OCI-LY7 (cell line): ENCODE data around the gene FBXL3.

Experiments
- EZH2phosphoT487 ChIP-seq: fragments of 200-600 bp; sonication (generic); IDR thresholded peaks from 2 replicates; pipeline ENCODE4 v1.6.1; 2018; ENCODE audit warnings: low read depth, borderline replicate concordance, mild to moderate bottlenecking, mixed run types, antibody characterized with exemption, low read length, moderate library complexity, mixed read lengths
- TF ChIP-seq, protein P1 (sequence below): fragments of 200-600 bp; sonication (generic); conservative IDR thresholded peaks from 2 replicates; pipeline ENCODE4 v1.5.1; 2014; ENCODE audit warnings: mild to moderate bottlenecking, antibody characterized with exemption, low read length, moderate library complexity, mixed read lengths

DNA sequence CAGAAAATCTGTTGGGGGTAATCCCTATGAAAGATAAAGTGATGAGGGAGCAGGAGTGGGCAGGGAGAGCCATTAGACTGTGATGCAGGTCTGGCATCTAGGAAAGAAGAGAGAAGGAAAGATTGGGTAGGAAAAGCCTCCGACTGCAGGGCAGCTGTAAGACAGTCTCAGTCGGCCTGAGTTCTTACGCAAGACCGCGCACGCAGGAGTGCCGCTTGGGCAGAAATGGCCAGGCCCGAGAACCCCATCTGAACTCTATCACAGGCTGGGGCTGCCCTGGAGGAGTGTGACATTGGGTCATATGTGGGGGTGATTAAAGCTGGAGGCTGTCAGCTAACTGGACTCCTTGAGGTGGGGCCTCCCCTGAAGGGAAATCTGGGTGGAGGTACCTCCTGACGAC lies 13.9 kb upstream of the FBXL3 start:
- no peak for TF ChIP-seq EZH2phosphoT487
- TF ChIP-seq, protein P1, sequence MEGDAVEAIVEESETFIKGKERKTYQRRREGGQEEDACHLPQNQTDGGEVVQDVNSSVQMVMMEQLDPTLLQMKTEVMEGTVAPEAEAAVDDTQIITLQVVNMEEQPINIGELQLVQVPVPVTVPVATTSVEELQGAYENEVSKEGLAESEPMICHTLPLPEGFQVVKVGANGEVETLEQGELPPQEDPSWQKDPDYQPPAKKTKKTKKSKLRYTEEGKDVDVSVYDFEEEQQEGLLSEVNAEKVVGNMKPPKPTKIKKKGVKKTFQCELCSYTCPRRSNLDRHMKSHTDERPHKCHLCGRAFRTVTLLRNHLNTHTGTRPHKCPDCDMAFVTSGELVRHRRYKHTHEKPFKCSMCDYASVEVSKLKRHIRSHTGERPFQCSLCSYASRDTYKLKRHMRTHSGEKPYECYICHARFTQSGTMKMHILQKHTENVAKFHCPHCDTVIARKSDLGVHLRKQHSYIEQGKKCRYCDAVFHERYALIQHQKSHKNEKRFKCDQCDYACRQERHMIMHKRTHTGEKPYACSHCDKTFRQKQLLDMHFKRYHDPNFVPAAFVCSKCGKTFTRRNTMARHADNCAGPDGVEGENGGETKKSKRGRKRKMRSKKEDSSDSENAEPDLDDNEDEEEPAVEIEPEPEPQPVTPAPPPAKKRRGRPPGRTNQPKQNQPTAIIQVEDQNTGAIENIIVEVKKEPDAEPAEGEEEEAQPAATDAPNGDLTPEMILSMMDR = no peak
